Measurements from ENCODE around the gene MRPL46.
A peak's percentile ranks its signal among the peaks of the same experiment; 100 is the strongest.

MRPL46 gene

DNA sequence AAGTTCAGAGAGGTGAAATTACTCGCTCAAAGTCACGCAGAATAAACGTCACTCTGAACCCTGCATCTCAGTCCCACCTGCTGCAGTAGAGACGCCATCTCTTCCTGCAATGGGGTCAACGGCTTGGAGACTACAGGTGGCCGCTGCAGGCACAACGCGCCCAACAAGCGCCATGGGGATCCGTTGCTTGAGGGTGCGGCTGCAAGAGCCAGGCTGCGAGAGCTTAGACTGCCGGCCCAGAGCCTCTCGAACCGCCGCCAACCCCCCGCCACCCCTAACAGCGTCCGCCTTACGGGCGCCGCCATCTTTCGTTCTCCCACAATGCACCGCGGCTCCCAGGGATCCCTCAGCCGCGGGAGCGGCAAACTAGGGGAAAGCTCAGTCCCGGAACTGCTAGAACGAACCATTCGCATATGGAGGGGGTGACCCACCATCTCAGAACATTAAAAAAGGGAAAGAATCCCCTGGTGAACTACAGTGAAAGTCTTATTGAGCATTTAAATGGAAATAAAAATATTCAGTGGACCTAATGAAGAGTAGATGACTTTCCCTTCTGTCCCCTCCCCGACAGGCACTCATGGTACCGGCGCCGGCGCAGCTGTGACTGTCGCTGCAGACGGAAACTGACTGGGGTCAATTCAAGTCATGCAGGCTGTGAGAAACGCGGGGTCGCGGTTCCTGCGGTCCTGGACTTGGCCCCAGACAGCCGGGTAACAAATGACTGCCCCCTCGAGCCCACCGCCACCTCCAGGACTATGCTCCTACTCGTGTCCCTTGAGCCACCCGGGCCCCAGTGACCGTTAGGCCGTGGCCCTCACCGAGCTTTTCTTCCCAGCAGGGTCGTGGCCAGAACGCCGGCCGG is at the start of gene MRPL46, which contains the start of gene MRPS11:
Gene MRPL46 (minus strand): TSS at position 316 of the 862 bp plus-strand sequence. CDS start 11 bp downstream, at position 305.
Gene MRPS11 (plus strand): TSS at position 636 of the 862 bp plus-strand sequence. CDS start 10 bp downstream, at position 646.
- peak; percentile 93 for DNase-seq

DNA sequence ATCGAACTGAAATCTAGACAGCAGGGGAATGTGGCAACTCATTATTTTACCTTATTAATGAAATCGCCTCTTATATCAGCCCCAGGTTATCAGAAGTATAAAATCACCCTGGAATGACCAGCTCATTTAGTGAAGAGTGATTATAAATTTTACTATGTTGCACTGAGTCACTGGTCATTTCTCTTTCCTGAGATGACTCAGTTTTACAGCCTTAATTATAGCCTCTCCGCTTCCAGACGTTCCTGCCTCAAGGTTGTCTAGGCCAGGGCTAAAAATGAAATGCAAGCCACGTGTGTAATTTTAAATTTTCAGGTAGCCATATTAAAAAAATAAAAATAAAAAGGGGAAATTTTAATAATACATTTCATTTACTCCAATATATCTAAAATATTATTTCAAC is 46.0 kb upstream of the MRPL46 start:
- DNase-seq = no peak

DNA sequence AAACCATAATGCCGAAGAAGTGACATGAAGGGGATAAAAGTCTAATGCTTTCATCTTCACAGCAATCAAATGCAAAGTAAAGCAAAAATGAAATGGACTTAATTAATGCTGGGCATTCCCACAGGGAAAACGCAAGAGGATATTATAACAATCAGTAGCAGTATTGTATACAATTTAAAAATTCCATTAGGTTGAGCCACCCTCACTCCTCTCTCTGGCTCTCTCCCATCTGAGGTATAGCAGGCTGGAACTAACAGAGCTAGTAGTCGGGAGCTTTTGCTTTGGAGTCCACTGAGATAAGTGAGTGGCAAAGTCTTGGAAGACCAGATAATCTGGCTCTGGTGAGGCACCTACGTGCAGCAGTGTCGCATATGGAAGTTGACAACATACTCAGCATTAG is 45.4 kb upstream of the MRPL46 start:
- DNase-seq = no peak

DNA sequence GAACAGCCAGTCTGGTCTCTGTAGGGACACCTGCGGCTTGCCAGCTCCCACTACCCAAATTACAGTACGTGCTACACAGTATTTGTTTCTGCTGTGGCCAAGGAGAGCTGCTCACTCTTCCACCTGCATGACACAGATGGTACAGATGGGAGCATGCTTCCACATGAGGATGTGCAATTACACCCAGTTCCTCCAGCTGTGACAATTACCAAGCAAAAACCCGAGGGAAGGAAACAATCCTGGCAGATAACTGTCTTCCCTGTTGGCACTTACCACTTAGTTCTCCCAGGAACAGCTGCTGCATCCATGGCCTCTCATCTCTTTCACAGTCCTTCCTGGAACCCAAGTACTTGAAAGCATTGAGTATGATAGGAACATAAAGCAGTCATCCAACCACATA is 44.9 kb upstream of the MRPL46 start:
- DNase-seq = no peak

DNA sequence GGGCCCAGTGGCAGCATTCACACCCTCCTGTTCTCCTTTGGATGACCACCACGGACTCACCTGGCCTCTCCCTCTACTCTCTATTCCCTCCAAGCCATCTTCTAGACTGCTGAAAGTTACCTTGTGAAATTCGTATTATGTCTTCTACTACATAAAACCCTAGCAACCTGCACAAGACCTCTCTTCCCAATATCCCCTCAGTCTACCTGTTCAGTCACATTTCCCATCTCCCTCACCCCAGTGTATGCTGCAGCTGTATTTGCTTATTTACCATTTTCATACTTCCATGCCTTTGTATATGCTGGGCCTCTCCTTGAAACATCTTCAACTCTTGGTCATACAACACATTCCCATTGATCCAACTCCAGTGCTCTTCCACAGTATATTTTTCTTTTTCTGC is 44.0 kb upstream of the MRPL46 start:
- no peak for DNase-seq

GRCh38 chr15:88509964-88510363 is 42.8 kb upstream of the MRPL46 start:
- no peak for DNase-seq

DNA sequence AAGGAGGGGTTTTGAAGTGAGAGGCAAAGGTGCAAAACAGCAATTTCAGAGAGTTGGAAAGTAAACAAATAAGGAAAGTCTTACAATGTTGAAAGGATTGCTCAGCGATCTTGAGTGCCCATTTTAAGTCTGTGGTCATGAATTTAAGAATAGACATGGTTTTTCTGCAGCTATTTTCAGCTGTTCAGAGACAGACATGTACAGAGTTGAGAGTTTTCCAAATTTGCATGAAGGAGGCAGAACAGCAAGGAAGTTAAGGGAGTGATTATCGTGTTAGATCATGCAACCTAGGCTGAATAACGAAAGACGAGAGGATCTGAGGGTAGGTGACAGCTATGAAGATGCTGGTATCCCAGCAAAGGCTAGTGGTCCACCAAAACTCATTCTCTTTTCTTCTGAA is 42.1 kb upstream of the MRPL46 start:
- no peak for DNase-seq

- no peak for DNase-seq
Observed at GRCh38 chr15:88506628-88507027, 39.4 kb upstream of the MRPL46 start.

- no peak for DNase-seq
Observed at GRCh38 chr15:88505721-88506120, 38.5 kb upstream of the MRPL46 start.

DNA sequence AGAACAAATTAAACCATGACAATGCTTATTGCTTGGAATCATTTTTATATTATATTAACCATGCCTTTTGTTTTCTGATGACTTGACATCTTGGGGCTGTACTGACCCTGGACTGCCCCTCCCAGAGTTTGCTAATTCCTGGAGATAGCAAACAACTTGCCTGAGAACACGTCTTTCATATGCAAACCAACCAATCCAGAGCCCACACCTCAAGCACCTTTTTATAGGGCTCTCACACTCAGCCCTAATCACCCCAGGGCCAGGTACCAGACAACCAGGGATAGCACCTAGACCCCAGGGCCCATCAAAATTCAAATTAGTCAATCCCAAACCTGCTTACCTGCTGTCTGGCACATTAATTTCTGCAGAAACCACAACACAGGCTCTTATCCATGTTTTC is 37.3 kb upstream of the MRPL46 start:
- no peak for DNase-seq

DNA sequence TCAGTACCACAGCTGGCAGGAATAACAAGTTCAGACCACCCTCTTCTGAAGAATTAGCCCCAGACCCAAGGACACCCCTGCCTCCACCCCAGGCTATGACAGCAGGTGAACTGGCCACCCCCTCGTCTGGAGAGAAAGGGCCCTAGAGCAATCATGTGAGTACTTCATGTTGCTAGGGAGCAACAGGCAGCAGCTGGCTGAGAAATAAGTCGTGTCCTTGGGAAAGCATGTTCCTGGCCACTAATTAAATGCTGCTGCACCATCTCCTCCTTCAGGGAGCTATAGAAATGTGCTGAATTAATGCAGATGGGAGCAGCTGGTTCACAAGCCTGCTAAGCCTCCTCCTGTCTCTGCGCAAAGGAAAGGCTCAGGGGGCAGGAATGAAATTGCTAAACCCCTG is 31.8 kb upstream of the MRPL46 start:
- peak; percentile 29 for DNase-seq

- no peak for DNase-seq
Observed at GRCh38 chr15:88497109-88497765, 30.0 kb upstream of the MRPL46 start.

DNA sequence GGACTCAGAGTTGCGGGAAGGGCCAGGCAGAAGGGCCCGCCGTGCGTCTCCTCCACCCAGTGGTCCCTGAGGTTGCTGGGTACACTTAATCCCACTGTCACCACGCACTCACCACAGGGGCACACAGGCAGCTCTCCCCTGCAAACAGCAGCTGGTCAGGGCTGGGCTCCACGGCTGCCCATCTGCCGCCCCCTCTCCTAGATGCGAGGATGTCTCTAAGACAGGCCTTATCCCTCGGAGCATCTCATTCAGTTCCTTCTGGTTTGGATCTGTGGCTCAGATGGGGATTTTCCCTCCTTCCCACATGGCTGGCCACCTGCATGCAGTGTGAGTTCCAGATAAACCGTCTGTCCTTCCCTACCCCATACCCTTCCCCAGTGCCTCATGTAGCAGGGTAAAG is 26.7 kb upstream of the MRPL46 start:
- DNase-seq = no peak

DNA sequence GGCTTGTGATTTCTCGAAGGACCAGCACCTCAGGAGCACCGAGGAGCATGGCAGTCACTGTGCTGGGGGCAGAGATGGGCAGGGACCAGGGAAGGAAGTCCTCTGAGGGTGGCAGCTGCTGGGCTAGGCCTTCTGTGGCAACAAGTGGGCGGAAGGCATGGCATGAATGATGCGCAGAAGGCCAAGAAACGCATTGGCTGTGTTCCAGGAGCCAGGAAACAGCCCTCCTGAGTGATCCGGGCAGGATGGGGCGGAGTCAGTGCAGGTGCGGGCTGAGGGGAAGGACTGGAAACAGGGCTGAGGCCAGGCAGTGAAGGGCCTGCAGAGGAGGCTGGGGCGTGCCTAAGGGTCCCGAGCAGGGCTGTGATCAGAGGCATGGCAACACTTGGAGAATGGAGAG is 24.0 kb upstream of the MRPL46 start:
- no peak for DNase-seq

DNA sequence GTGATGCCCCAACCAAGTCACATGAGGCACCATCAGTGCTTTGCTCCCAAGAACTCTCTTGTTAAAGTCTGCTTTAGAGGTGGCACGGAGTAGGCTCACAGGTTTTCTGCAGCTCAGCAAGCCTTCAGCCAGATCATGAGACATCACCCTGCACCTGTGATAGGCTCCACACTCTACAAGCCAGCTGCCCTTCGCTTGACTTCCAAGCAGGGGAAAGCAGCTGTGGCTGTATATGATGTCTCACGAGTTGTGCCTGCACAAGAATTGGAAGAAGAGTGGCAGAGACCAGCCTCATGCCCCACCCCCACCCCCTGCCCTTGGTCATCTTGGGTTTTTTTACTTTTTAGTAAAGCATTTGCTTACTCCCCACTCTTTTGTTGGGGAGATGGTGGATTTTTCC is 22.8 kb upstream of the MRPL46 start:
- DNase-seq = no peak

DNA sequence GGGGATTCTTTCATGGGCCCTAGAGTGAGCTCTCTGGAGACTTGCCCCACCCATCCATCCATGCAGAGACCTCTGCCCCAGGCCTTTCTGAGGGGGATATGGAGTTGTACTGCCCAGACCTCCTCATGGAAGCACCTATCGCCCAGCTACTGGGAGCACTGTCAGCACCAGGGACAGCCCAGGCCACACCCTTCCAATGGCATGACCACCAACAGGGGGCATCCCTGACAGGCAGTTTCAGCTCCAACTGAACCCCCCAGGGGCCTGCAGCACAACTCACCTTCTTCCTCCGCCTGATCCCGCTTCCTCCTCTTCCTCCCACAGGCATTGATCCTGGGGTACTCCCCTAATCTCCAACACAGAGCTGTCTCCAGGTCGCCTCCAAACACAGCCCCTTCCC is 22.1 kb upstream of the MRPL46 start:
- no peak for DNase-seq

GRCh38 chr15:88487796-88488523 is 20.8 kb upstream of the MRPL46 start:
- no peak for DNase-seq

- no peak for DNase-seq
Observed at GRCh38 chr15:88487178-88487795, 20.1 kb upstream of the MRPL46 start.

DNA sequence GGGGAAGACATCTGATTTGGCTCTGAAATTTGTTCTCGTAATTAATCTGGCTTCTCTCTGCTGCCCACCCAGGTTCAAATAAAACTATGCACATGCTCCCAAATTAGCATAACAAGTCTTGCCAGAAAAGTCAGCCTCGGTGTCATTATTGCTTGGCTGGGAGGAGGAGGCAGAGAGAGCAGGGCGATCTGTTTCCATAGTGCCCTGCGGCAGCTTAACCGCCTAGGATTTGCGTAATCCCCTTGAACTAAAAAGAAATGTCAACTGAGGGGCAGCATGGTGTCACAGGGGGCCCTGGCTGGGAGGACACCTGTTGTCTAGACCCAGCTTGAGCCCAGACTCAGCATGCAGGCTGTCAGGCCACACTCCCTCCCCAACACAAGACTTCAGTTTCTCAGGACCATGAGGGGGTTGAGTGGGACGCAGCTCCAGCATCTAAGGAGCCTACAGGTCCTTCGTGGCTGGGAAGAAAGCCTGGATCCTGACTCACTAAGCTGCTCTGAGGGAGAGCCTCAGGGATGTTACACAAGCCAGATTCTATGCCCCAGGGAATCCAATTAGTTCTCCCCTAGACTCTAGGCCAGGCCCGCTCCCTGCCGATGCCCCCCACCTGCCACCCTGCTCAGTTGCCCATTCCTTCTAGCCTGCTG is 17.6 kb upstream of the MRPL46 start:
- DNase-seq = no peak

DNA sequence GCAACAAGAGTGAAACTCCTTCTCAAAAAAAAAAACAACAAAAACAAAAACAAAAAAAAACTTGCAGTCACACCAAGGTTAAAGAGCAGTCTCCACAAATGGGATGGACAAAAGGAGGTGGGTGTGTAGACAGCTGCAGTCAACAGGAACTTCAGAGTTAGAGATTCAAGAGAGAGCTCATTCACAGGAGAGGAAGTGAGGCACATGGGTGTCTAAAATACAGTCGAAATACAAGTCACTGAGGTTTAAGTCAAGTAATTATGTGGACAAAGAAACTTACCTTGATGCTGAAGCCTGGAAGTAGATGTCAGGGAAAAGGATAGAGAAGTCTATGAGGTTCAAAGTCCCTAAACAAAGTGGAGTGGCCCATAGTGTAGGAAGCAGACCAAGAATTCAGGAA is 15.1 kb upstream of the MRPL46 start:
- no peak for DNase-seq

DNA sequence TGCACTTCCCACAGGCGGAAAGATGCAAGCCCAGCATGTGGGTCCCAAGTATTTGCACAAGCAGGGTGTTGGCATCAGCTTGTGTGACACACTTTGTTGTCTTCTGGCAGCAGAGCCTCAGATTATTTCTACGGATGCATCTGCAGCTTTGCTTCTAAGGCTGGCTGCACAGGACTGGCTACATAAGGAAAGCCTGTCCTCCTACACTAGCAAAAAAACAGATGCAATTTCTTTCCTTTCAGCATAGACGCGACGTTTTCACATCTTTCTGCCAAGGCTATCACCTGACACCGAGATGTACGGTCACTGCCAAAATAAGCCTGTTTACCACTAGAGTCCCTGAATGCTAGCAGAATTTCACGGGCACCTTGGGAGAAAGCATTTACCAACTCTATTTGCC is 13.8 kb upstream of the MRPL46 start:
- no peak for DNase-seq

GRCh38 chr15:88479169-88479568 is 12.0 kb upstream of the MRPL46 start:
- no peak for DNase-seq

- DNase-seq = no peak
Observed at GRCh38 chr15:88477904-88478303, 10.7 kb upstream of the MRPL46 start.

All from NCI-H1417 treated with DMSO at 0.1 percent for 48 hours (cell line).